H1 (cell line): ENCODE data around the gene MYO3A. TPM values are rescaled to one million over a fixed set of nuclear protein-coding genes. Genes with fewer than 3 reads are reported as not detected.

Experiments
- CTCF ChIA-PET: fragments of 300-600 bp; sonication (Branson Sonifier 250); formaldehyde crosslinking; loops from one replicate; lab custom pipeline; 2021; ENCODE audit not compliant: partially characterized antibody; lab: Charles Lee
- POLR2A ChIA-PET: fragments of 300-600 bp; sonication (Branson Sonifier 250); formaldehyde crosslinking; loops from one replicate; lab custom pipeline; 2021; ENCODE audit warnings: inconsistent platforms; ENCODE audit not compliant: partially characterized antibody; lab: Charles Lee
- DNase-seq, 2 experiments: peaks; one replicate each; pipeline versions ENCODE4 v3.0.0 to v3.0.0-alpha.2; 2010 to 2022; ENCODE audit warnings: low spot score in 2 of 2, low read depth in 1 of 2, mixed read lengths in 1 of 2
- FAIRE-seq: peaks from 2 replicates; lab custom pipeline; 2011; peaks lifted over from hg19 to GRCh38; lab: Jason Lieb, UNC
- H2AFZ ChIP-seq: 2 replicates; pipeline ENCODE4 v1.8.1; 2012; ENCODE audit warnings: low read length, inconsistent platforms
- H2AK5ac ChIP-seq: 2 replicates; pipeline ENCODE4 v1.6.1; 2013; ENCODE audit warnings: low read depth, low read length
- H2BK120ac ChIP-seq: replicated peaks from 2 replicates; pipeline ENCODE3; 2013; ENCODE audit warnings: low read depth, low read length, inconsistent platforms
- H2BK12ac ChIP-seq: 2 replicates; pipeline ENCODE4 v1.6.1; 2013; ENCODE audit warnings: low read depth, low read length
- H2BK15ac ChIP-seq: 2 replicates; pipeline ENCODE4 v1.6.1; 2013; ENCODE audit warnings: low read length
- H2BK20ac ChIP-seq: 2 replicates; pipeline ENCODE4 v1.6.1; 2013; ENCODE audit warnings: low read length
- H2BK5ac ChIP-seq: 2 replicates; pipeline ENCODE4 v1.6.1; 2013; ENCODE audit warnings: low read depth, low read length
- H3K14ac ChIP-seq: 2 replicates; pipeline ENCODE4 v1.6.1; 2013; ENCODE audit warnings: inconsistent platforms; ENCODE audit not compliant: insufficient read length
- H3K18ac ChIP-seq: 2 replicates; pipeline ENCODE4 v1.6.1; 2013; ENCODE audit warnings: low read length; ENCODE audit errors: extremely low read depth
- H3K23ac ChIP-seq: 2 replicates; pipeline ENCODE4 v1.6.1; 2013; ENCODE audit warnings: inconsistent platforms; ENCODE audit not compliant: insufficient read length
- H3K23me2 ChIP-seq: 2 replicates; pipeline ENCODE4 v1.6.1; 2013; ENCODE audit warnings: low read depth, low read length
- H3K27ac ChIP-seq: 2 replicates; pipeline ENCODE4 v1.6.1; 2011; ENCODE audit warnings: low read depth, low read length, inconsistent platforms
- H3K27me3 ChIP-seq, 4 experiments: replicated peaks in 1 of 4; 1 replicate in 1 of 4; 2 replicates in 3 of 4; pipeline versions ENCODE4 v1.6.1 to v1.8.1; 2011 to 2013; ENCODE audit warnings: low read length in 3 of 4, mild to moderate bottlenecking in 3 of 4, inconsistent platforms in 2 of 4, mixed read lengths in 2 of 4, moderate library complexity in 1 of 4; ENCODE audit not compliant: control insufficient read depth in 3 of 4, insufficient read depth in 3 of 4; ENCODE audit errors: extremely low read depth in 1 of 4
- H3K36me3 ChIP-seq, 4 experiments: 2 replicates each; pipeline versions ENCODE4 v1.6.1 to v1.8.1; 2011 to 2013; ENCODE audit warnings: mild to moderate bottlenecking in 4 of 4, low read length in 3 of 4, moderate library complexity in 2 of 4, control low read depth in 1 of 4, inconsistent platforms in 1 of 4; ENCODE audit not compliant: insufficient read depth in 4 of 4, control insufficient read depth in 2 of 4
- H3K4ac ChIP-seq: replicated peaks from 2 replicates; pipeline ENCODE3; 2013; ENCODE audit warnings: low read length, low read depth, mixed read lengths, inconsistent platforms; ENCODE audit not compliant: insufficient read length
- H3K4me1 ChIP-seq, 4 experiments: replicated peaks in 1 of 4; 1 replicate in 1 of 4; 2 replicates in 3 of 4; pipeline versions ENCODE4 v1.6.1 to v1.8.1; 2011 to 2013; ENCODE audit warnings: low read length in 3 of 4, inconsistent platforms in 2 of 4, mixed read lengths in 1 of 4; ENCODE audit not compliant: insufficient read depth in 4 of 4, control insufficient read depth in 3 of 4
- H3K4me2 ChIP-seq, 2 experiments: 2 replicates each; pipeline versions ENCODE4 v1.6.1 to v1.8.1; 2011 to 2013; ENCODE audit warnings: low read depth in 2 of 2, low read length in 2 of 2, control low read depth in 1 of 2, inconsistent platforms in 1 of 2, mild to moderate bottlenecking in 1 of 2; ENCODE audit not compliant: insufficient read depth in 1 of 2
- H3K4me3 ChIP-seq, 4 experiments: fragments of 200-600, 300-600 bp in 1 of 4; sonication (generic), shearing (Covaris generic), sonication (Bioruptor Twin) in 1 of 4; 2 replicates each; pipeline versions ENCODE4 v1.5.1 to v1.8.1; 2011 to 2016; ENCODE audit warnings: low read length in 4 of 4, low read depth in 3 of 4, control low read depth in 2 of 4, inconsistent platforms in 2 of 4, mild to moderate bottlenecking in 2 of 4, mixed read lengths in 1 of 4, moderate library complexity in 1 of 4; ENCODE audit not compliant: insufficient read depth in 2 of 4; ENCODE audit errors: extremely low read depth in 1 of 4
- H3K56ac ChIP-seq: replicated peaks from 2 replicates; pipeline ENCODE3; 2013; ENCODE audit warnings: low read depth, mild to moderate bottlenecking, mixed read lengths, low read length, inconsistent platforms; ENCODE audit not compliant: insufficient read length
- H3K79me1 ChIP-seq: 2 replicates; pipeline ENCODE4 v1.6.1; 2013; ENCODE audit warnings: low read depth, low read length, control low read depth
- H3K79me2 ChIP-seq, 2 experiments: 2 replicates each; pipeline versions ENCODE4 v1.6.1 to v1.8.1; 2012 to 2013; ENCODE audit warnings: low read length in 2 of 2, mild to moderate bottlenecking in 2 of 2, inconsistent platforms in 1 of 2; ENCODE audit not compliant: insufficient read depth in 2 of 2, control insufficient read depth in 1 of 2
- H3K9ac ChIP-seq, 4 experiments: replicated peaks in 1 of 4; 1 replicate in 1 of 4; 2 replicates in 3 of 4; pipeline versions ENCODE4 v1.6.1 to v1.8.1; 2011 to 2013; ENCODE audit warnings: low read depth in 3 of 4, low read length in 3 of 4, control low read depth in 2 of 4, mild to moderate bottlenecking in 2 of 4, moderate library complexity in 2 of 4, inconsistent platforms in 1 of 4; ENCODE audit errors: extremely low read depth in 1 of 4
- H3K9me3 ChIP-seq, 2 experiments: 2 replicates each; pipeline versions ENCODE4 v1.6.1 to v1.8.1; 2012 to 2013; ENCODE audit warnings: mild to moderate bottlenecking in 2 of 2, moderate library complexity in 2 of 2, control low read depth in 1 of 2, inconsistent platforms in 1 of 2, low read depth in 1 of 2, low read length in 1 of 2, mixed read lengths in 1 of 2; ENCODE audit not compliant: insufficient read depth in 2 of 2
- H4K20me1 ChIP-seq, 2 experiments: replicated peaks in 1 of 2; 2 replicates each; pipeline versions ENCODE3 to v1.8.1; 2011 to 2013; ENCODE audit warnings: inconsistent platforms in 2 of 2, low read length in 2 of 2, mild to moderate bottlenecking in 1 of 2; ENCODE audit not compliant: insufficient read depth in 2 of 2, control insufficient read depth in 1 of 2
- H4K5ac ChIP-seq: 2 replicates; pipeline ENCODE4 v1.6.1; 2013; ENCODE audit warnings: low read length, low read depth, mixed read lengths, inconsistent platforms; ENCODE audit not compliant: insufficient read length
- H4K8ac ChIP-seq: 2 replicates; pipeline ENCODE4 v1.8.0; 2013; ENCODE audit warnings: mild to moderate bottlenecking, moderate library complexity, low read length, inconsistent platforms; ENCODE audit not compliant: insufficient read depth; ENCODE audit errors: extremely low read depth
- H4K91ac ChIP-seq: replicated peaks from 2 replicates; pipeline ENCODE3; 2013; ENCODE audit warnings: low read length, mixed read lengths, inconsistent platforms; ENCODE audit not compliant: insufficient read length
- CBX8 ChIP-seq: fragments of 300-800, 300-1000 bp; sonication (generic); IDR thresholded peaks from 2 replicates; pipeline ENCODE4 v1.7.1; 2016; ENCODE audit warnings: low read depth, low read length, borderline replicate concordance
- CREB1 ChIP-seq: IDR thresholded peaks from 2 replicates; pipeline ENCODE4 v1.6.1; 2012; ENCODE audit warnings: inconsistent platforms
- TAF1 ChIP-seq: IDR thresholded peaks from 2 replicates; pipeline ENCODE4 v1.6.1; 2011; ENCODE audit warnings: mild to moderate bottlenecking, low read depth, low read length
- TBP ChIP-seq: IDR thresholded peaks from 2 replicates; pipeline ENCODE4 v1.6.1; 2011; ENCODE audit warnings: low read depth, low read length, improper control_type of control experiment
- TEAD4 ChIP-seq: IDR thresholded peaks from 2 replicates; pipeline ENCODE4 v1.6.1; 2012; ENCODE audit warnings: low read depth, low read length, inconsistent platforms, mixed read lengths
- WGBS, 2 experiments: shearing (Covaris generic) in 1 of 2; methylation state at CpG; one replicate each; pipeline versions ENCODE4 v1.1.6 to v1.1.7; 2013 to 2015; ENCODE audit warnings: low lambda C conversion rate in 2 of 2, mixed read lengths in 2 of 2, inconsistent platforms in 1 of 2, low coverage in 1 of 2, missing lambda C conversion rate in 1 of 2; ENCODE audit not compliant: insufficient replicate concordance in 2 of 2, insufficient coverage in 1 of 2, insufficient read length in 1 of 2; ENCODE audit errors: extremely low coverage in 1 of 2, missing lambda C conversion rate in 1 of 2; 5-methylcytosine and 5-hydroxymethylcytosine counted together
- polyA plus RNA-seq, 7 experiments: library from polyadenylated mRNA; depleted of rRNA in 3 of 7; stranded (reverse) in 5 of 7; unstranded in 2 of 7; fragments of >200 nt in 5 of 7; fragments of 200-250 nt in 2 of 7; gene quantifications; 1 replicate in 5 of 7; 2 replicates in 1 of 7; 4 replicates in 1 of 7; pipeline versions ENCODE4 v1.2.1 to v1.2.3, GENCODE V29; 2011 to 2013; ENCODE audit warnings: missing spikeins in 2 of 7, mixed read lengths in 2 of 7
- total RNA-seq: library from RNA; stranded (reverse); fragmentation: NEBNext Ultra II Directional; extraction: Animal tissue kit (Norgen Biotek cat#: 25700); gene quantifications from 2 replicates; pipeline ENCODE4 v1.2.1, GENCODE V29; 2021

MYO3A gene
- total and polyA plus RNA-seq, 2 of the 8 experiments (the other 6 are each of a cell fraction or from before 2014, with no cell fraction given), result 3.9 to 5.3 TPM

DNA sequence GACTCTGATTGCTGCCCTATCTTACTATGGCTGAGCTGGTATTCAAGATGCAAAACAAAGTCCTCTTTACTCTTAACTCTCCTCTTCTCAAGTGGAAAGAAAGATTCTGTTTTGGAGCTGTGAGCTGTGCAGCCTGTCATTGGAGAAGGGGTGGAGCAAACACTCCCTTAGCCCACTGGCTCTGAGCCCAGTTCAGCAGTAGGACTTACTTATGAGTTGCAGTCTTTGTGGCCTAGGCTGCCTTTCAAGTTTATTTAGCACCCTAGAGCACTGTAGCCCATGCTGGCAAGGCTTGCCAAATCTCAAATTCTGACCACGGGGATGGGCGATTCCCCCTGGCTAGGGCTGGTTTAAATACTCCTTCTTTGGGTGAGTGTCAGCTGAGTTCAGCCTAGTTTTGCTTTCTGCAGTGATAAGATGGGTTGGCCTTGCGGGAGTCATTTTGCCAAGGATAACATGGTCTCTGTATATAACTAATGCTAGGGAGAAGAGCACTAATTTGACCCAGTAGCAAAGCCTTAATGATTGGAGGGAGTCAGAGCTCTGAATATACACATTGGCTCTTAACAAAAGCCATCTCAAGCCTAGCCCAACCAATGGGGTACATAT lies 110.2 kb downstream of the MYO3A start:
- no peak overlapping the region for H3K4me2 ChIP-seq
- no peak overlapping the region for H3K56ac ChIP-seq
- H4K91ac ChIP-seq, result no peak overlapping the region
- CTCF ChIA-PET, result interaction anchor here (1.3 kb wide), 1 partner anchor 109 kb away, joined by 4 read pairs; no protein-coding TSS in a partner anchor
- no peak overlapping the region for H2BK5ac ChIP-seq
- H3K79me2 ChIP-seq, result no peaks in the 10 kb centered on the region
- H2BK20ac ChIP-seq, result no peak overlapping the region
- H3K18ac ChIP-seq, result no peak overlapping the region
- H4K5ac ChIP-seq, result no peak overlapping the region
- no peak overlapping the region for H3K23ac ChIP-seq
- no peak overlapping the region for H2BK15ac ChIP-seq
- FAIRE-seq (no peak), DNase-seq (no peak)
- no peak overlapping the region for H2AFZ ChIP-seq
- H3K14ac ChIP-seq, result no peak overlapping the region
- WGBS, 2 experiments, result 98% methylated on average over 3 of the region's 3 CpGs; no CpG with 5 or more reads in 1 of the 2 experiments
- no peak for TF ChIP-seq TBP
- TF ChIP-seq TEAD4, result no peak
- TF ChIP-seq CREB1, result no peak
- TF ChIP-seq CBX8, result no peak
- TF ChIP-seq TAF1, result no peak
- POLR2A ChIA-PET, result no interaction called here
- H3K4ac ChIP-seq, result no peak overlapping the region
- no peak overlapping the region for H2BK120ac ChIP-seq
- H3K27me3 ChIP-seq, result no peaks in the 10 kb centered on the region
- no peak overlapping the region for H3K27ac ChIP-seq
- no peak overlapping the region for H2AK5ac ChIP-seq
- H3K4me1 ChIP-seq, result peaks cover 0 to 7% (median 0%) of the 10 kb centered on the region in 4 experiments; a peak in 2 of 7 replicates
- no peak overlapping the region for H2BK12ac ChIP-seq
- no peaks in the 10 kb centered on the region for H3K36me3 ChIP-seq
- H4K20me1 ChIP-seq, result no peaks in the 10 kb centered on the region
- no peak overlapping the region for H3K4me3 ChIP-seq
- H3K9me3 ChIP-seq, result no peaks in the 10 kb centered on the region
- H3K9ac ChIP-seq, result no peak overlapping the region
- H4K8ac ChIP-seq, result no peak overlapping the region
- no peaks in the 10 kb centered on the region for H3K23me2 ChIP-seq
- H3K79me1 ChIP-seq, result no peaks in the 10 kb centered on the region; the same call in 1 of the 2 replicates
